HG03439 (cell line): ENCODE measurements around the gene IRX4.

Experiments
- ATAC-seq: cut with Tn5 transposase; IDR thresholded peaks from one replicate; pipeline ENCODE4 v1.9.1; 2021; ENCODE audit warnings: mild to moderate bottlenecking, moderate library complexity; ENCODE audit not compliant: unreplicated experiment

The IRX4 gene

DNA sequence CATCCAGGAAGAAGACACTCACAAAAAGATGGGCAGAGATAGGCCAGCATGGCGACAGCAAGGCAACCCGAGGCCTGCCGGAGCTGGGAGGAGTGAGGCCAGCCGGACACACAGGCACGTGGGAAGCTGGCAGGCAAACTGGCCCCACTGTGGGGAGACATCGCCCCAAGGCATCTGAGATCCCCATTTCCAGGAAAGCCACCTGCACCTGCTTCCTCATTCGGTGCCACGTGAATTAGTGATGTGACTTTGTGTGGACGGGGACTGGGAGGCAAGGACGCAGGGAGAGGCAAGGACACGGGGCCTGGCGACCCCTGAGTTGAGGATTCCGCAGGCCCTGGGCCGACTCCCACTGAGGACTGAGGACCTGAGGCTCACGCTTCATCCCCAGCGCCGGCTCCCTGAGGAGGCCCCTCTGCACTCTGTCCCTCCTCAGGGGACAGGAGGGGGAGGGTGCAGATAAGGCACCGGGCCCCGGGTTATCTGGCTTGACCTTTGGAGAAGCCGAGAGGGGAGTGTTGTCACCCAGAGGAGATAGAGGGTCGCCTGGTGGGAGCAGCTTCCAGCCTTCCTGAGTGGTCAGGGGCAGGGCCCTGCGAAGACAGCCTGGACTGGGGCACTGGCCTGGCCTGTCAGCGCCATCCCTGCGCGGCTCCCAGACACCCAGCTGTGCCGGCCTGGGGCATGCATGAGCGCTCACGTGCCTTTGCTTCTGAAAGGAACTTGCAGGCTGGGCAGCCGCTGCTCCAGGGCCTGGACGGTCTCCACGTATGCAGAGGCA is 41.8 kb downstream of the IRX4 start:
- no peak for ATAC-seq

DNA sequence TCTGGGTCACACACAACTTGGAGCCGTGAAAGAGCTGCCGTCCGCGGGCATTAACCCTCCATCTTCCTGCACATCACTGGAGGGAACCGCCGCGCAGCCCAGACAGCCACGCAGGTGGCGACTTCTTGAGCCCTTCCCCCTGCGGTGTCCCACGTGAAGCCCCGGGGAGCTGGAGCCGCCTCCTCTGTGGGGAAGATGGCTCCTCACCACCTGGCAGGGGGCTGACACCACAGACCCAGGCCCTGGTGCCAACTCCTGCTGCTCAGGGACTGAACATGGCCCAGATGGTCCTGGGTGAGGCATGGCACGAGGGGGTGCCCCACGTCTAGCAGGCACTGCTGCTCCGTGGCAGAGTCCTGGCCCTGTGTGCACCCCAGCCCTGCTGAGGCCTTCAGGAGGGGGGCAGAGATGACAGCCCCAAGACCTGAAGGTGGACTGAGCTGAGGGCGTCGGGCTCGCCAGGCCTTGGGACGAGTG is 42.6 kb downstream of the IRX4 start:
- no peak for ATAC-seq

DNA sequence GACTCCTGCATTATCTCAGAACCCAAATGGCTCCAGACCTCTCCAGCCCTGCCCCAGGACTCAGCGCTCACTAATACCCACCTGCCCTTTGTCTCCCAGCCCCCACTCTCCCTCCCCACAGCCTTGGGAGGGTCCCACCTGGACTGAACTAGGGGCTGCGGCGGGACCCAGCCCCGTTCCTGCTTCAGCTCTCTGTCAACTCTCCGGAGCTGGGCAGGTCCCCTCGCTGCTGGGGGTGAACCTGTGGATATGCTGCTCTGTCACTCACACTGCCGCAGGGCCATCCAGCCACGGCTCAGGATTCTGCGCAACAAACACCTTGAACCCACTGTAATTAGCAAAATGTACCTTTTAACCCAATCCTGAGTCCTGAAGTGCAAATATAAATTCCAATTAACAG is 44.7 kb downstream of the IRX4 start:
- no peak for ATAC-seq

DNA sequence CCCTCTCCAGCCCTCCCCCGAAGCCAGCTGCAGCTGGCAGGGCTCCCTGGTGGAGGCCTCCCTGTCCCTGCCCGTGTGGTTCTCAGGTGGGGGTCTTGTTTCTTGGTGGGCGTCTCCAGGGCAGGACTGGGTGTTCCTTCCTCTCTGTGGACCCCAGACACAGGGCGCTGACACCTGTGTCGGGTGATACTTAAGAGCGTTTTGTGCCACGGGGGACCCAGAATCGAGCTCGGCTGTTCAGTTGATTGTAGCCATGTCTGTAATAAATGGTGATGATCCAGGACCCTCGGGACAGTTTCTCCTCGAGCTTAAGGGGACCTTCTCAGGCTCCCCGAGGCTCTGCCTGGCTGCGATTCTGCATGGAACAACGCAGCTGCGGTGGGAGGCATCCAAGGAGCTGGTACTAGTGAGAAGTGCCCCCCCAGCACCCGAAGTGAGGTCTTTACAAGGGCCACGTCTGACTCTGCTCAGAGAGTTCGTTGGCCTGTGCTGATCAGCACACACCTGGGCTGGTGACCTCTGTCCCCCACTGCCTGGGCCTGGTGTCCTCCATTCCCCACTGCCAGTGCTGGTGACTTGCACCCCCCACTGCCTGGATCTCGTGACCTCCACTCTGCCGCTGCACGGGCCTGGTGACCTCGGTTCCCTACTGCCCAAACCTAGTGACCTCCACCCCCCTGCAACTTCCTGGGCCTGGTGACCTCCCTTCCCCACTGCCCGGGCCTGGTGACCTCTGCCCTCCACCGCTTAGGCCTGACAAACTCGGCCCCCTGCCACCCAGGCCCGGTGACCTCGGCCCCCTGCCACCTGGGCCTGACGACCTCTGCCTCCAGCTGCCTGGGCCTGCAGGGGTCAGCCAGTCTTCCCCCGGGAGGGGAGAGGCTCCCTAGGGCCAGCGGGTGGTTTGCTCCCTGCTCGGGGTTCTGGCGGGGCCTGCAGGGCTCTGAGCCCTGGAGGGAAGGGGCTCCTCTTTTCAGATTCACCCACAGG is 45.5 kb downstream of the IRX4 start:
- no peak for ATAC-seq

DNA sequence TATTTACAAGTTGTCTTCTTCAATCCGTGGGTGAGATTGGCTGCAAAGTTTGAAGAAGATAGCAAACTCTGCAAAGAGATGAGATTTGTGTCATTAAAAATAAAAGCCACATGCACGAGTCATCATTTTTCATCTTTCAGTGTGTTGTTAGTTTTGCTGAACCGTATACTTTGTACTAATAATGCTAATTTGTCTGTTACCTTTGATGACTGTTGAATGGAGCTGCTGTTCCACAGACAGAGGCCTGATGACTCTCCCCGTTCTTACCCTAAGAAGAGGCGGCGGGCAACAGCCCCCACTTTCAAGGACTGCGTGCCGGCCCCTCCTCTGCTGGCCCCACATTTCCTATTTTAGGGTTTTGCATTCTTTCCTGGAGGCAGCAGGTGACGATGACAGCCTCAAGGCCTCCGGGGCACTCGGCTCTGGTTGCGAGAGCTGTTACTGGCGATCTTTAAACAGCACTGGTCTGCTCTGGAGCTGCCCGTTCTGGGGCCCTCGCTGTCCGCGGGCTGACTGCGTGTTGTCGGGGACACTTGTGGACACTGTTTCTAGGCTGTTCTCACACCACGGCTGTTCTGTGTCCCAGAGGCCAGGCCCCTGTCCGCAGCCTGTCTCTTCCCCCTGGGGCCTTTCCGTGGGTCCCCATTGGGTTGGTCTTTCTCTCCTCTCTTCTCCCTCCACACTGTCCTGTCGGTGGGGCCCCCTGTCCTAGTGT is 46.4 kb downstream of the IRX4 start:
- no peak for ATAC-seq

DNA sequence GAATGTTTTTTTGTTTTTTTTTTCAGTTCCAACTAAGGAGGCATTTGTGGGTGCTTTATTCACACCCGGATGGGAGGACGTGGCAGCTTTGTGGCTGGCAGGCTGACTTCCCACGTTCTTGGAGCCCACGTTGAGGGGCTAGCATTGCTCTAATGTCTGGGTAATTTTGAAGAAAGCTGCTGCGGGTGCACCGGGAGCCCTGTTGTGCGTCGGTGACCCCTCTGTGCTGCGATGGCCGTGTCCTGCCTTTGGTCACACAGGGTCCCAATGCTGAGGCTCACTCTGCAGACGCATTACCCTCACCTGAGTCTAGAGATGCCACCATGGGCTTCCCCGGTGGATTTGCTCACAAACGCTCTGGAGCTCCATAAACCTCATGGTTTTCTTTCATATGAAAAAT is 47.3 kb downstream of the IRX4 start:
- no peak for ATAC-seq

DNA sequence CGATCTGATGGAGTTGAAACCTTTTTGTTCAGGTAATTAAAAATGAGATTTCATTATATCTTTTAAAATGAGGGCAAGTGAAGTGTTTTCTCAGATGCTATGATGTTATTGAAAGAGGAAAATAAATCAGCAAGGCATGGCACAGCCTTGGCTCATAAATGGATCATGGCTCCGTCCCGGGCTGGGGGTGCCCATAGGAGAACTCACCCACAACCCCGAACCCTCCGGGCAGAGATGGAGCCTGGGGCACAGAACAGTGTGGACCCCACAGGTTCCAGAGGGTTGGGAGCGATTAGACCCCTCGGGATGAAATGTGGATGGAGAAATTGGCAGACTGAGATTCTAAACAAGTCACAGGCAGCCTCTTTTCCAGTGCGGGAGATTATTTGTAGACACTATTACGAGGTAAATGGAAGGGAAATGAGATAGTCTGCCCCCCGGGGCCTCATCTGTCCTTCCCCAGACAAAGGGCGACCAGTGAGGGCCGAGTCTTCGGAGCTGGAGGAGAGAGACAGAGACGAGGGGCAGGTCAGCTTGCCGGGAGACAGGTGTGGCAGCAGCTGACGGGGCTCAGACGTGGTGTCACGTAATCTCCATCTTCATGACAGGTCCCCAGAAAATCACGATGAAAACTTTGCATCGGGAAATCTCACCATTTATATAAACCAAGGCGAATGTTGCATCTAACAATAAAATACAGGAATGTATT is 47.9 kb downstream of the IRX4 start:
- no peak for ATAC-seq

DNA sequence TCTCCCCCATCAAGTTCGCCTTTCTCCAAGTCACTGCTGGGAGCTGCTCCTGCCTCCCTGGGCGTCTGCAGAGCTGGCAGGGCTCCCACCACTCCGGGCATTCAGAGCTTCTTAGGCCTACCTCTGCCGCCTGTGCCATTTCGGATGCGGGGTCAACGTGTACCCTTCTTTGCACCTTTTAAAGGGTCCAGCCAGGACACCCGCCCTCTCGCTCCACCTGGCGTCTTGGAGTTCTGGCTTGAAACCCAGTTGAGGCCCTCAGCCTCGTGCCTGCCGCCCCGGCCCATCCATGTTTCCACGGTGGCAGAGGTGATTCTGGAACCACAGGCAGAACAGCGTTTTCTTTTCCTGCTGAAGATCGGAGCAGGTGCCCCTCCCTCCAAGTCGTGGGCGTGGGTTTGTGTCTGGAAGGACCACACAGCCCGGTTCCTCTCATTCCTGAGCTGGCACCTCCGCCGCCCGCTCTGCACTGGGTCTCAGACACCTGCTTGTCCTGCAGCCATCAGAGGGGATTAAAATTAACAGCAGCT is 48.6 kb downstream of the IRX4 start:
- no peak for ATAC-seq

DNA sequence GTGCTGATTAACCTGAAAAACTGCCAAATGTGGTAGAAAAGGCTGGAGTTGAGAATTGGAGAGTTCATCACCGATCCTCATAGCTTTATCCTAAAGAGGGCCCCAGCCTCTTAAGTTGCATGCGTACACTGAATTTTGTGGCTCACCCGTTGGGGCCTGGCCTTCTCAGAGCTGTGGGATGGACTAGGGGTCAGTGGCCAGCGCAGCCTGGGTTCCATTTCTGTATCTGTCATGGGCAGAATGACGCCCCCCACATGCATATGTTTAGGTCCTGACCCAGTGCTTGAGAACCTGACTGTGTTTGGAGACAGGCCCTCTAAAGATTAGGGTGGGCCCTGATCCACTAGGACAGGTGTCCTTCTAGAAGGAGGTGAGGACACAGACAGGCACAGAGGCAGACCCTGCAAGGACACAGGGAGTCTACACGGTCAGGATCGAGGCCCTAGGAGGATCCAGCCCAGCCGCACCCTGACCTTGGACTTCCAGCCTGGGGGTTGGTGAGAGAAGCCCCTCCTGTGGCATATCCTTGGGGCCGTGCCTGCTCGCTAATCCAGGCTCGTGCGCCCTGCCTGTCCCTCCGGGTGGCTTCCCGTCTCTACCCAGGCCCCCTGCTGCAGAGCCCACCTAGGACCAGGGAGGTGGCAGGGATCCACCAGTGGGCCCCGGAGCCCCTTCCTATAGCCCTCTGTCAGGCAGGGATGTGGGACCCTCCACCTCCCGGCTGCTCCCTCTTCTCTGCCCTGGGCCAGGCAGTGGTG is 49.3 kb downstream of the IRX4 start:
- ATAC-seq: no peak

DNA sequence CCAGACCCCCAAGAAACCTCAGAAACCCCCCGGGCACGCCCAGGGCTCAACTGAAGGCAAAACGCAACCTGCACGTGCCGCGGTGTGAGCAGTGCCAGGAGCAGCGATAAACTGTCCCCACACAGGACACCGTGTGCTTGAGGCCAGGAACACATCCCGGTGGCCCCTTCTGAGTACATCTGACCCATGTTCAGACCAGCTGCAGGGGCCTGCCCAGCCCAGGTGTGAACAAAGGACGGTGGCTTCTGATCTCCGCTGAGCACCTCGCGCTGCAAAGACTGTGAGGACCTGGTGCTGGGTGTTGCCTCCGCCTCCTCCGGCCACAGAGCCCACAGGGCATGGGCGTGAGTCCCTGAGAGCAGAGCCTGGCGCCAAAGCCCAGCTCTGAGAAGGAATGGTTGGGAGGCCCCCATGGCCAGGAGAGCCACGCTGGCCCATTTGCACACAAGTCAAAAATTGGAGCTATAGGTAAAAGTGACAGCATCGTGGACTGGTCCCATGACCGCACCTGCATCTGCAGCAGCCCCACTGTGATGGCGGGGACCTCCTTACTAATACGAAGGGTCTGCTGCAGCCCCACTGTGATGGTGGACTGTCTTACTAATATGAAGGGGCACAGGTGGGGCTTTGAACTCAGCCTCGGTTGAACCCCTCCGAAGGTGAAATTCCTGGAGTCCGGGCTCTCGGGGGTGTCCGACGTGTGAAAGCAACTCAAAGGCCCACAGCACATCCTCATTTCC is 50.0 kb downstream of the IRX4 start:
- ATAC-seq: no peak

DNA sequence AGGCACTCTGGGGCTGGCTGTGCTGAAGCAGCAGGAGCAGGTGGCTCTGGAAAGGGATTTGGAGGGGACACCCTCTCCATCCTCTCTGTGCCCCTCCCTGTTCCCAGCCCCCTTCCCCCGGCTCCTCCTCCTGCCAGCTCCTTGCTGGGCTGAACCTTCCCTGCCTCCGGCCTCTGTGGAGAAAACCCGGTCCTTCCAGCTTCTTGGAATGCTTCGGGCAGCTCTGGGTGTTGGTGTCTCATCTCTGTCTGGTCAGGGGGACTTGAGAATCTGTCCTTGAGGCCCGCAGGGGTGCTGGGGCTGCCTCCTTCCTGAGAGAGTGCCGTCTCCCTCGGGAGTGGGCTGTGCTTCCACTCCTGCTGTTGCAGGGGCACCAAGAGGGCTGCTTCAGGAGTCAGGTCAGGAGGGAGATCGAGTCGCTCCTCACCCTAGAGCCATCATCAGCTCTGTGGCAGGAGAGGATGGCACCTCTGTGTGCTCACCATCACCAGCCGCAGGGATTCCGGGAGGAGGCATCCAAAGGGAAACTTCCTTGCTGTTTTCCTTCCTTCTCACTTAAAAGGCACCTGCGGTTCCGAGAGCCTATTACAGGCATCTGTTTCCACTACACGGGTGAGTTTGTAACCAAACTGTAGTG is 50.9 kb downstream of the IRX4 start:
- ATAC-seq: no peak

DNA sequence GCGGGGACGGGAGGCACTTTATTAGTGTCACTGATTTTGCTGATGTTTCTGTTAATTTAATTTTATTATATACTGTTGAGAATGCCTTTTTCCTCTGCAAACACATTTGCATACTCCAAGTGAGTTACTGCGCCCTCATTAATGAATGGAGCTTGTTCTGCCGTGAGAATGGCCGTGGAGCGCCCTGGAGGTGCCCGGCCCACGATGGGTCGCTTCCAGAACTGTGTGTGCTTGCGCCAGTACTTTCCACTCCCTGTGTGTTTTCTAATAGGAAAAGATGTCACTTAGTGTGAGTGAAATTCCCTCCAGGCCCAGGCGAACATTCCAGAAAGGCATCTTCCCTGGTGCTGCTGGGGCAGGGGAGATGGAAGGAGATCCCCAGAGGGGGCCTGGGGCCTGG is 51.5 kb downstream of the IRX4 start:
- ATAC-seq: no peak

DNA sequence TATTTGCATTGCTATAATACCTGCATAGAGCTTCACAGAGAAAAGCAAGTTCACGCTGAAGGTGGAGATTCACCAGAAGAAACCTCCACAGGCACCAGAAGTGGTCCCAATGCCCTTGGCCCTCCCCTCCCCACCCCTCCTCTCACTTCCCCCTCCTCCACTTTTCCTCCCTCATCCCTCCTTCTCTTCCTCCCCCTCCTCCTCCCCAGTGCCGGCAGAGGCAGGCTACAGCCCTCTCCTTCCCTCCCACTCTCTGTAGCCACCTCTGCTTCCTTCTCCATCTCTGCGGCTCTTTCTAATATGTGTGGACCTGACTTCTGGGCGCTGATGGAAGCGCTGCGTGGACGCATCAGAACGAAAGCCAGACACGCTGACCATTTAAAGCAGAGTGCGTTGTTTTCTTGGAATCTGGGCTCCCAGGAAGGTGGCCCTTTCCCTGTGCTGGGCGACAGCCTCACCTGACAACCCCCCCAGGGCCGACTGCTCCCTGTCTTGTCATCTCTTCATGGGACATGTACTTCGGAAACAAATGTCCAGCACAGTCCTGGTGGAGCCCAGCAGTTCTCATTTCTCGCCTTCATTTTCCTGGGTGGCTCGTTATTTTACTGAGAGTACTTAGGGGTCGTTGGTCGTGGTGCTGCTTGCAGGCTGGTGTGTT is 52.0 kb downstream of the IRX4 start:
- ATAC-seq: no peak

DNA sequence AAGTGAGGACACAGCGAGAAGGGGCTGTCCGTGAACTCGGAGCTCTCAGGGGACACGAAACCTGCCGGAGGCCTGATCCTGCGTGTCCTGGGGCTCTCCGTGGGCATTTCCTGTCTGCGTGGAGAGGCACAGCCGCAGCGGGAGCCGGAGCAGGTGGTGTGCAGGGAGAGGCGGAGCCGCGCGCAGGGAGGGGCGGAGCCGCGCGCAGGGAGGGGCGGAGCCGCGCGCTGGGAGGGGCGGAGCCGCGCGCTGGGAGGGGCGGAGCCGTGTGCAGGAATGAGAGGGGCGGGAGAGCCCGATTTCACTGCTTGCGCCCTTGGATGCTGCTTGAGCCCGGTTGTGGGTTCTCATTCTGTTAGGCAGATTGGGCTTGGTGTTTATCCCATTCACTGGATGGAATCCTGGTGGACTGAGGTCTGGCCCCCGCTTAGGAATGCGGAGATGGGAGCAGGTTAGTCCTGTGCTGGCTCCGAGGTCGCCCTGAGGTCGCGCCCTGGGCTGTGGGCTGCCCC is 54.8 kb downstream of the IRX4 start:
- no peak for ATAC-seq
